Fibroblast of pulmonary artery (primary cell): ENCODE data around the gene CIRBP.

Experiments
- DNase-seq: peaks from one replicate; pipeline ENCODE4 v3.0.0-alpha.2; 2010; ENCODE audit warnings: low read depth
- H3K4me3 ChIP-seq: replicated peaks from 2 replicates; pipeline ENCODE4 v1.5.1; 2011; ENCODE audit warnings: low read depth, mild to moderate bottlenecking, control low read depth, low read length, moderate library complexity
- TF ChIP-seq, protein P1 (sequence below): IDR thresholded peaks from 2 replicates; pipeline ENCODE4 v1.5.1; 2011; ENCODE audit warnings: mild to moderate bottlenecking, control low read depth, low read length, inconsistent platforms; ENCODE audit errors: missing control alignments

The CIRBP gene

DNA sequence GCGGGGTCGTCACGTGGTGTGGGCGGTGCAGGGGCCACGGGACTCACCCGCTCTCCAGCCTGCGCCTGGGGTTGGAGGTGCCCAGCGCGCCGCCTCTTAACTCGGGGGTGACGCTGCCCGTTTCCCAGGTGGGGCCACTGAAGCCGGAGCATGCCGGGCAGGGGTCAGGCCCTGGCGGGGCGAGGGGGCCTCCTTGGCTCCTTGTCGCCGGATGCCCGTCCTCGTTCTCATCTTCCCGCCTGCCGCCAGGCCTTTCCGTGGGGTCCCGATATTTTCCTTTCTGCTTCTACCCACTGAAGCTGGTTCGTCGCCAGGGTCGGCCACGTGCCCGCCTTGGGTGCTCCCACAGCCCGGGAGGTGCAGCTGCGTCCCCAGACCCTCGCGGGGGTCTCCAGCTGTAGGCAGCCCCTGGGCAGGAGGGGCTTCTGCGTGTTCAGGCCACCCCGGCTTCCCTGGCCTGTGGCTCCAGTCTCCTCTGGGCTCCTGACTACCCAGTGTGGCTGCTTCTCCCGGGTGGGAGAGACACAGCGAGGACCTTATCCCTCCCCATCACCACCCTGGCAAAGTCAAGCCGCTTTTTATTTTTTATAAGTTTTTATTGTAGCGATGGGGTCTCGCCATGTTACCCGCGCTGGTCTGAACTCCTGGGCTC lies 7.0 kb downstream of the CIRBP start:
- peak overlapping the region; percentile 68 for H3K4me3 ChIP-seq
- DNase-seq, result no peak
- TF ChIP-seq, protein P1, sequence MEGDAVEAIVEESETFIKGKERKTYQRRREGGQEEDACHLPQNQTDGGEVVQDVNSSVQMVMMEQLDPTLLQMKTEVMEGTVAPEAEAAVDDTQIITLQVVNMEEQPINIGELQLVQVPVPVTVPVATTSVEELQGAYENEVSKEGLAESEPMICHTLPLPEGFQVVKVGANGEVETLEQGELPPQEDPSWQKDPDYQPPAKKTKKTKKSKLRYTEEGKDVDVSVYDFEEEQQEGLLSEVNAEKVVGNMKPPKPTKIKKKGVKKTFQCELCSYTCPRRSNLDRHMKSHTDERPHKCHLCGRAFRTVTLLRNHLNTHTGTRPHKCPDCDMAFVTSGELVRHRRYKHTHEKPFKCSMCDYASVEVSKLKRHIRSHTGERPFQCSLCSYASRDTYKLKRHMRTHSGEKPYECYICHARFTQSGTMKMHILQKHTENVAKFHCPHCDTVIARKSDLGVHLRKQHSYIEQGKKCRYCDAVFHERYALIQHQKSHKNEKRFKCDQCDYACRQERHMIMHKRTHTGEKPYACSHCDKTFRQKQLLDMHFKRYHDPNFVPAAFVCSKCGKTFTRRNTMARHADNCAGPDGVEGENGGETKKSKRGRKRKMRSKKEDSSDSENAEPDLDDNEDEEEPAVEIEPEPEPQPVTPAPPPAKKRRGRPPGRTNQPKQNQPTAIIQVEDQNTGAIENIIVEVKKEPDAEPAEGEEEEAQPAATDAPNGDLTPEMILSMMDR, result no peak

DNA sequence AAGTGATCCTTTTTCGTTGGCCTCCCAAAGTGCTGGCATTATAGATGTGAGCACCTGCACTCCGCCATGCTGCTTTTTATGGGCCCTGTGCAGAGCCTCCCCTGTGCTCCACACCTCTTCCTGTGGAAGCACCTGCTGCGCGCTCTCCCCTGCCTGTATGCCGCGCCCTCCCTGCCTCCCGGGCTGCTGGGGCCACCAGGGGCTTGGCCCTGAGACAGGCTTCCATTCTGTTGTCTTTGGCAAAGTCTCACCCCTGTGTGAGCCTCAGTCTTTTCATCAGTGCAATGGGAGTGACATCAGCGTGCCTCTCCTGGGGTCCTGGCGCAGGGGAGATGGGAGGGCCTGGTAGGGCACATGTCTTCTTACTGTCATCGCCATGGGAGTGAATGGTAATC lies 7.5 kb downstream of the CIRBP start:
- peak overlapping the region; percentile 68 for H3K4me3 ChIP-seq
- DNase-seq, result no peak
- TF ChIP-seq, protein P1, result no peak

- TF ChIP-seq, protein P1, result no peak
- DNase-seq, result no peak
- no peak overlapping the region for H3K4me3 ChIP-seq
Observed at GRCh38 chr19:1277061-1277460, 7.9 kb downstream of the CIRBP start.

DNA sequence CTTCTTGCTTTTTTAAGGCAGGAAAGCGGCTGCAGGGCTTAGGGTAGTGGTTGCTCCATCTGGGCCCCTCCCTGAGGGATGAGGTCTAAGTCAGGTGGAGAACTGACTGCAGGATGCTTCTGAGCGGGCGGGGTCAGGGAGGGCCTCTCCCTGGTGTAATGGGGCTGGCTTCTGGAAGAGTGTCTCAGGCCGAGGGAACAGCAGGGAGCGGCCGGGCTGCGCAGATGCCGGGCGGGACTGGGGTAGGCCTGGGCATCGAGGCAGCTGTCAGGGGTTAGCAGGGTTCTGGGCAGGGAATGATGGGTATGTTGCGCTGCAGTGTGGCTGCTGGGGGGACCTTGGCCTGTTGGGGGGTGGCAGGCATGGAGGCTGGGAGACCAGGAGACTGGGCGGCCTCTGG lies 8.9 kb downstream of the CIRBP start:
- no peak overlapping the region for H3K4me3 ChIP-seq
- DNase-seq, result no peak
- TF ChIP-seq, protein P1, result no peak

- TF ChIP-seq, protein P1, result no peak
- DNase-seq, result no peak
- H3K4me3 ChIP-seq, result no peak overlapping the region
Observed at GRCh38 chr19:1278713-1279660, 9.9 kb downstream of the CIRBP start.

GRCh38 chr19:1279782-1280341 lies 10.7 kb downstream of the CIRBP start:
- no peak overlapping the region for H3K4me3 ChIP-seq
- DNase-seq, result peak; percentile 87
- TF ChIP-seq, protein P1, result peak; percentile 96
